Endothelial cell of umbilical vein (primary cell): ENCODE measurements around the gene CROCC2. TPM values are rescaled to one million over a fixed set of nuclear protein-coding genes. Genes with fewer than 3 reads are reported as not detected.

ENCODE experiments used
- BruUV-seq: library from RNA; stranded (reverse); fragments of 400-500 nt; replicated peaks from 2 replicates; lab custom pipeline; 2021; lab: Mats Ljungman, UMichigan
- CTCF ChIA-PET: fragments of 300-600, 350-600 bp; sonication (Branson Sonifier 250); formaldehyde crosslinking; loops from one replicate; lab custom pipeline; 2021; ENCODE audit warnings: antibody characterized with exemption, inconsistent platforms; lab: Charles Lee
- POLR2A ChIA-PET: fragments of 300-600, 350-600 bp; sonication (Branson Sonifier 250); formaldehyde crosslinking; loops from one replicate; lab custom pipeline; 2021; ENCODE audit warnings: antibody characterized with exemption, inconsistent platforms; lab: Charles Lee
- DNase-seq: peaks from one replicate; pipeline ENCODE4 v3.0.0-alpha.2; 2011; ENCODE audit warnings: low read depth, low spot score
- FAIRE-seq: peaks from 2 replicates; lab custom pipeline; 2011; peaks lifted over from hg19 to GRCh38; lab: Jason Lieb, UNC
- H2AFZ ChIP-seq: 2 replicates; pipeline ENCODE4 v1.6.0; 2012; ENCODE audit warnings: low read depth, low read length, control low read depth, inconsistent platforms
- H3K27ac ChIP-seq: 2 replicates; pipeline ENCODE4 v1.5.1; 2011; ENCODE audit warnings: low read depth, mild to moderate bottlenecking, control low read depth, low read length, moderate library complexity; ENCODE audit not compliant: insufficient read depth
- H3K27me3 ChIP-seq, 2 experiments: 2 replicates each; pipeline versions ENCODE4 v1.6.0 to v1.6.1; 2011; ENCODE audit warnings: low read length in 2 of 2, mixed read lengths in 1 of 2; ENCODE audit not compliant: control insufficient read depth in 2 of 2, insufficient read depth in 2 of 2
- H3K36me3 ChIP-seq, 2 experiments: 2 replicates in 1 of 2; 3 replicates in 1 of 2; pipeline ENCODE4 v1.5.1; 2011; ENCODE audit warnings: low read length in 2 of 2, mild to moderate bottlenecking in 1 of 2, moderate library complexity in 1 of 2; ENCODE audit not compliant: control insufficient read depth in 2 of 2, insufficient read depth in 2 of 2; ENCODE audit errors: extremely low read depth in 1 of 2
- H3K4me1 ChIP-seq: 3 replicates; pipeline ENCODE4 v1.5.1; 2011; ENCODE audit warnings: mild to moderate bottlenecking, low read length; ENCODE audit not compliant: control insufficient read depth, insufficient read depth; ENCODE audit errors: extremely low read depth
- H3K4me2 ChIP-seq: 2 replicates; pipeline ENCODE4 v1.6.1; 2011; ENCODE audit warnings: low read length, control low read depth, mixed read lengths; ENCODE audit not compliant: insufficient read depth
- H3K4me3 ChIP-seq, 3 experiments: fragments of 200-600 bp in 1 of 3; sonication (generic), shearing (Covaris generic) in 1 of 3; replicated peaks in 1 of 3; 2 replicates each; pipeline ENCODE4 v1.5.1; 2011 to 2016; ENCODE audit warnings: control low read depth in 3 of 3, low read length in 3 of 3, mild to moderate bottlenecking in 2 of 3, inconsistent platforms in 1 of 3, low read depth in 1 of 3, moderate library complexity in 1 of 3; ENCODE audit not compliant: insufficient read depth in 1 of 3
- H3K79me2 ChIP-seq: 2 replicates; pipeline ENCODE4 v1.6.0; 2012; ENCODE audit warnings: low read length, inconsistent platforms; ENCODE audit not compliant: control insufficient read depth, insufficient read depth
- H3K9ac ChIP-seq: replicated peaks from 2 replicates; pipeline ENCODE3; 2011; ENCODE audit warnings: low read length, control low read depth; ENCODE audit not compliant: insufficient read depth; ENCODE audit errors: extremely low read depth
- H3K9me1 ChIP-seq: replicated peaks from 3 replicates; pipeline ENCODE4 v1.6.0; 2011; ENCODE audit warnings: mild to moderate bottlenecking, low read length; ENCODE audit not compliant: control insufficient read depth, insufficient read depth; ENCODE audit errors: extremely low read depth
- H3K9me3 ChIP-seq: replicated peaks from 2 replicates; pipeline ENCODE4 v1.5.1; 2012; ENCODE audit warnings: low read length, inconsistent platforms; ENCODE audit not compliant: control insufficient read depth, insufficient read depth
- H4K20me1 ChIP-seq: replicated peaks from 2 replicates; pipeline ENCODE3; 2011; ENCODE audit warnings: mild to moderate bottlenecking, low read length; ENCODE audit not compliant: control insufficient read depth, insufficient read depth; ENCODE audit errors: extremely low read depth
- CTCF ChIP-seq, 2 donors: IDR thresholded peaks; 1 replicate in 1 of 2; 2 replicates in 1 of 2; pipeline ENCODE4 v1.5.1; 2011; ENCODE audit warnings: low read length in 2 of 2, mild to moderate bottlenecking in 2 of 2, moderate library complexity in 2 of 2, control low read depth in 1 of 2, inconsistent platforms in 1 of 2, low read depth in 1 of 2; ENCODE audit not compliant: insufficient read depth in 1 of 2; ENCODE audit errors: extremely low read depth in 1 of 2
- EZH2 ChIP-seq: IDR thresholded peaks from 2 replicates; pipeline ENCODE4 v1.6.1; 2012; ENCODE audit warnings: borderline replicate concordance, low read depth, mild to moderate bottlenecking, moderate library complexity, low read length, inconsistent platforms; ENCODE audit not compliant: severe bottlenecking
- FOS ChIP-seq: IDR thresholded peaks from 2 replicates; pipeline ENCODE4 v1.6.1; 2011; ENCODE audit warnings: mild to moderate bottlenecking, low read length, moderate library complexity, borderline replicate concordance; ENCODE audit not compliant: insufficient read depth
- GATA2 ChIP-seq: IDR thresholded peaks from 2 replicates; pipeline ENCODE4 v1.7.0; 2011; ENCODE audit warnings: low read depth, mild to moderate bottlenecking, moderate library complexity, mixed read lengths, low read length; ENCODE audit not compliant: insufficient read length, insufficient read depth
- JUN ChIP-seq: IDR thresholded peaks from 2 replicates; pipeline ENCODE4 v1.6.1; 2011; ENCODE audit warnings: borderline replicate concordance, low read depth; ENCODE audit not compliant: insufficient read length, insufficient read depth
- MAX ChIP-seq: IDR thresholded peaks from 2 replicates; pipeline ENCODE4 v1.6.1; 2011; ENCODE audit not compliant: insufficient read depth, insufficient read length
- MYC ChIP-seq: IDR thresholded peaks from one replicate; pipeline ENCODE4 v1.6.1; 2011; ENCODE audit warnings: mild to moderate bottlenecking, low read depth, low read length
- POLR2A ChIP-seq: IDR thresholded peaks from 2 replicates; pipeline ENCODE4 v1.6.1; 2012; ENCODE audit warnings: low read depth, mild to moderate bottlenecking, control low read depth, low read length
- POLR2AphosphoS5 ChIP-seq: IDR thresholded peaks from 2 replicates; pipeline ENCODE4 v1.6.1; 2012; ENCODE audit warnings: low read depth, mild to moderate bottlenecking, control low read depth, low read length, moderate library complexity; ENCODE audit not compliant: insufficient read depth
- dilution Hi-C: fragments of 300-500 bp; cut with MboI; formaldehyde crosslinking; loops from one replicate; pipeline ENCODE4 v1.15.0; 2019; ENCODE audit warnings: low sequenced_read_pairs; ENCODE audit not compliant: extremely low pct_ligation_motif_present
- intact Hi-C: fragments of 100-400 bp; cut with micrococcal nuclease; formaldehyde crosslinking; loops from one replicate; pipeline ENCODE4 v1.10.0; 2022
- polyA plus RNA-seq, 4 experiments: library from polyadenylated mRNA; depleted of rRNA in 3 of 4; stranded (reverse) in 3 of 4; unstranded in 1 of 4; fragments of >200 nt; gene quantifications; 2 replicates each; pipeline versions ENCODE4 v1.2.1 to v1.2.3, GENCODE V29; 2011 to 2012; ENCODE audit warnings: missing spikeins in 1 of 4
- total RNA-seq: library from RNA; stranded (reverse); gene quantifications from 2 replicates; pipeline ENCODE4 v1.2.3, GENCODE V29; 2021

CROCC2 gene
- total and polyA plus RNA-seq, 2 donors (not counting 3 experiments of a cell fraction or from before 2014, with no cell fraction given) = not detected

GRCh38 chr2:240922982-240923537, 16.9 kb downstream of the CROCC2 start:
- H2AFZ ChIP-seq = no peak overlapping the region
- BruUV-seq = no TSS peak
- FAIRE-seq = no peak
- H3K79me2 ChIP-seq = no peaks in the 10 kb centered on the region
- no peak for TF ChIP-seq MYC
- no peak for TF ChIP-seq POLR2A
- no peak for TF ChIP-seq MAX
- TF ChIP-seq JUN = no peak
- no peak for TF ChIP-seq FOS
- TF ChIP-seq GATA2 = no peak
- TF ChIP-seq EZH2 = no peak
- no peak for TF ChIP-seq CTCF (IDR thresholded peaks at IDR 0.05; ENCODE audit: extremely low read depth in 1 of 2, insufficient read depth in 1 of 2, low read depth in 1 of 2, low read length in 2 of 2)
- no peak for TF ChIP-seq POLR2AphosphoS5
- H3K9me3 ChIP-seq = no peaks in the 10 kb centered on the region
- ChIA-PET CTCF (interaction anchor here (1.0 kb wide), 1 partner anchor 60 kb away, joined by 3 read pairs; no protein-coding TSS in a partner anchor), POLR2A (no interaction called here)
- intact Hi-C loops (no loop called here), dilution Hi-C loops (no loop called here)
- H3K27ac ChIP-seq = no peak overlapping the region
- H3K27me3 ChIP-seq = no peaks in the 10 kb centered on the region
- H3K4me3 ChIP-seq = no peak overlapping the region
- H3K4me1 ChIP-seq = no peaks in the 10 kb centered on the region
- H3K4me2 ChIP-seq = no peak overlapping the region
- no peak overlapping the region for H3K9ac ChIP-seq
- no peaks in the 10 kb centered on the region for H3K36me3 ChIP-seq
- DNase-seq = no peak
- no peaks in the 10 kb centered on the region for H3K9me1 ChIP-seq
- H4K20me1 ChIP-seq = no peaks in the 10 kb centered on the region
